Limb (tissue), 2 donors: ENCODE data around the gene RAB11A.
"Not testable (repeated sequence)": the region's sequence is repeated elsewhere in the genome, so short reads cannot be mapped to it uniquely, and the experiment has no call there.

Experiments
- DNase-seq, 2 donors: peaks; one replicate each; pipeline ENCODE4 v3.0.0-alpha.2; 2016; ENCODE audit errors: extremely low spot score in 2 of 2

Gene RAB11A

GRCh38 chr15:65841121-65841930 is 28.0 kb upstream of the RAB11A start:
- no peak for DNase-seq

GRCh38 chr15:65845826-65846519 is 23.3 kb upstream of the RAB11A start:
- no peak for DNase-seq

DNA sequence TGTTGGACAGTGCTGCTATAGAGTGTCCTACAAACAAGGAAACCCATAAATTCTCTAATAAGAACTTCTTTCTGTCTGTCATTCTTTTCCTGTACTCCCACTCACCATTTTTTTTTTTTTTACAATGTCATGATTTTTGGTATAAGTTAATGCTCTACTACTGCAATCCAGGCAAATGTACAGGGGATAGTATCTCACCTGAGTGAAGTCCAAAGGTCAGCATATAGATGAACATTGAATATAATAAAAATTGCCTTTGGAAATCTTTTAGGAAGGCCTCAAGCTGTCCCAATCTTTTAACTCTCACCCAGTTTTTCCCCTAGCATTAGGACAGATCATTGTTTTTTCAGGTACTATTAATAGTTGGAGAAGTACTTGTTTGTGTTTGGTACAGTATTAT is 21.3 kb upstream of the RAB11A start:
- DNase-seq = no peak

DNA sequence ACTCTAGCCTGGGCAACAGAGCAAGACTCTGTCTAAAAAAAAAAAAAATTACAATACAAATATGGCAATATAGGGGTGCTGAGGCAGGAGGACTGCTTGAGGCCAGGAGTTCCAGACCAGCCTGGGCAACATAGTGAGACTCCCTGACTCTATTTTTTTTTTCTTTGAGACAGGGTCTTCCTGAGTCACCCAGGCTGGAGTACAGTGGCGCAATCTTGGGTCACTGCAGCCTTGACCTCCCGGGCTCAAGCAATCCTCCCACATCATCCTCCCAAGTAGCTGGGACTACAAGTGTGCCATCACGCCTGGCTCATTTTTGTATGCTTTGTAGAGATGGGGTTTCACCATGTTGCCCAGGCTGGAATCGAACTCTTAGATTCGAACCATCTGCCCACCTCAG is 17.3 kb upstream of the RAB11A start:
- DNase-seq = no peak

DNA sequence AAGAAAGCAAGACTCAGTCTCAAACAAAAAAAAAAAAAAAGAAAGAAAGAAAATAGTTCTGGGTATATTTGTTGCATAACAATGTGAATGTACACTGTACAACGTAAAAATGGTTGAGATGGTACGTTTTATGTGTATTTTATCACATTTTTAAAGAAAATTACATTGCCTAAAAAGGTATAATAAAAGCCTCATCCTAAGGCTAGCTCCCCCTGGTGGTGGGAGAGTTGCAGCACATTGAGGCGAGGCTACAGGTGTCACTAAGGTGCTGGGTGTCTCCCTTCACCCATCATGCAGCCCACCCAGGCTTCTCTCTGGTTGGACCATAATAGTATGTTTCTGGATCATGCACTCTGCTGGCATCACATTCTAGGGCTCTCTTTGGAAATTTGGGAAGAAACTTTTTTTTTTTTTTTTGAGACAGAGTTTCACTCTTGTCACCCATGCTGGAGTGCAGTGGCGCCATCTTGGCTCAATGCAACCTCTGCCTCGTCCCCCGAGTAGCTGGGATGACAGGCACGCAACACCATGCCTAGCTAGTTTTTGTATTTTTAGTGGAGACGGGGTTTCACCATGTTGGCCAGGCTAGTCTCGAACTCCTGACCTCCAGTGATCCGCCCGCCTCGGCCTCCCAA is 12.4 kb upstream of the RAB11A start:
- DNase-seq = peak in 1 of 2 donors; percentile 42

DNA sequence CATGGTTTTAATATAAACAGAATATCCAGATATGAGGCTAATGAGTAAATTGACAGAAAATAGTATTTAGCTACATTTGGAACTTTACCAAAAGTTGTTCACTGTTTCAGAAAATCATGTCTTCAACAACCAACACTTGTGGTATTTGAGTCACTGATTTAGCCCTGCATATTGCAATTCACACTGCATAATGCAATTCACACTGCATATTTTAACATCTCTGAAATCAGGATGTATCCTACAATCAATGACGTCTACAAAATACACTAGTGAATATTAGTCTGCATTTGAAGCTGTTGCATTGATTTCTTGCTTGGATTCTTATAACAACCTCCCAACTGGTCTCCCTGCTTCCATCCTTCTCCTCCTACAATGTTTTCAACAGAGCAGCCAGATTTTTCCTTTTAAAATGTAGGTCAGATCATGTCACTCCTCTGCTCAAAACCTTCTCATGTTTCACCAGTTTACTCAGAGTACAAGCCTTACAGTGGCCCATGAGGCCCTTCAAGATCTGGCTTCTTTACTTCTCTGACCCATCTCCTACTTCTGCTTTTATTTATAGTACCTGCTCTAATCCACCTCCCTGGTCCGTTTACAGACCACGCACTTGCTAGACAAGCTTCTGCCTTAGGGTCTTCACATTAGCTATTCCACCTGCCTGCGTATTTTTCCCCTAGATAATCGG is 11.4 kb upstream of the RAB11A start:
- no peak for DNase-seq

DNA sequence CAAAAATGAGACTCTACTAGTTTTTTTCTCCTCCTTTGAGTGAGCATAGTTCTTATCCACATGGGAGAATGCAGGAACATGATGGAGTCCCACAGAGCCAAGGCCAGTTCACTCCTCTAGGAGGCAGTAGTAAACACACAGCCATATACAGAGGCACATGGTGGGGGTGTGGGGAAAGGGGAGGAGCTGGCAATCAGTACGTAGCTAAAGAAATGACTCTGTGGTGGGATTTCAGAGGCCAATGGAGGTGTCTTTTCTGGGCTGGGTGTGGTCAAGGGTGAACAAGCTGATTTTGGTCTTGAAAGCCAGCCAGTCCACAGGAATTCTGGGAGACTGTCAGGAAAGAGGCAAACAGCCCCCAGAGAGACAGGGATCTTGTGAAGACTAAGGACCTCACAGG is 6.6 kb upstream of the RAB11A start:
- DNase-seq = no peak

GRCh38 chr15:65863106-65863505 is 6.2 kb upstream of the RAB11A start:
- no peak for DNase-seq

DNA sequence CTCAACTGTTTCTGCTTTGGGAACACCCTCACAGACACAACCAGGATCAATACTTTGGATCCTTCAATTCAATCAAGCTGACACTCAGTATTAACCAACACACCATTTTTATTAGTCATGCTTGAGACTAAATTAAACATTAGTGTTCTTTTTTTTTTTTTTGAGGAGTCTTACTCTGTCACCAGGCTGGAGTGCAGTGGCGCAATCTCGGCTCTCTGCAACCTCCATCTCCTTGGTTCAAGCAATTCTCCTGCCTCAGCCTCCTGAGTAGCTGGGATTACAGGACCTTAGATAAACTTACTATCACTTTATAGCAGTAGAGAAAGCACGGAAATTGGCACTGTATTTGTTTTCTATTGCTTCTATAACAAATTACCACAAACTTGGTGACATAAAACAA is 2.0 kb upstream of the RAB11A start:
- no peak for DNase-seq

DNA sequence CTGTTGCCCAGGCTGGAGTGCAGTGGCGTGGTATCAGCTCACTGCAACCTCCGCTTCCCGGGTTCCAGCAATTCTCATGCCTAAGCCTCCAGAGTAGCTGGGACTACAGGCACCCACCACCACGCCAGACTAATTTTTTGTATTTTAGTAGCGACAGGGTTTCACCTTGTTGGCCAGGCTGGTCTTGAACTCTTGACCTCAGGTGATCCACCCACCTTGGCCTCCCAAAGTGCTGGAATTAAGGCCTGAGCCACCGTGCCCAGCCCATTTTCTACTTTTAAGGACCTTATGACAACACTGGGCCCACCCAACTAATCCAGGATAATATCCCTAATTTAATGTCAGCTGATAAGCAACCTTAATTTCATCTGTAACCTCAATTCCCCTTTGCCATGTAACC is 1.4 kb upstream of the RAB11A start:
- DNase-seq = not testable (repeated sequence)

GRCh38 chr15:65868546-65869125 is 655 bp upstream of the RAB11A start:
- DNase-seq = no peak

- peak; percentile 15 to 66 for DNase-seq
Measured at GRCh38 chr15:65869954-65870871, 922 bp downstream of the RAB11A start.

DNA sequence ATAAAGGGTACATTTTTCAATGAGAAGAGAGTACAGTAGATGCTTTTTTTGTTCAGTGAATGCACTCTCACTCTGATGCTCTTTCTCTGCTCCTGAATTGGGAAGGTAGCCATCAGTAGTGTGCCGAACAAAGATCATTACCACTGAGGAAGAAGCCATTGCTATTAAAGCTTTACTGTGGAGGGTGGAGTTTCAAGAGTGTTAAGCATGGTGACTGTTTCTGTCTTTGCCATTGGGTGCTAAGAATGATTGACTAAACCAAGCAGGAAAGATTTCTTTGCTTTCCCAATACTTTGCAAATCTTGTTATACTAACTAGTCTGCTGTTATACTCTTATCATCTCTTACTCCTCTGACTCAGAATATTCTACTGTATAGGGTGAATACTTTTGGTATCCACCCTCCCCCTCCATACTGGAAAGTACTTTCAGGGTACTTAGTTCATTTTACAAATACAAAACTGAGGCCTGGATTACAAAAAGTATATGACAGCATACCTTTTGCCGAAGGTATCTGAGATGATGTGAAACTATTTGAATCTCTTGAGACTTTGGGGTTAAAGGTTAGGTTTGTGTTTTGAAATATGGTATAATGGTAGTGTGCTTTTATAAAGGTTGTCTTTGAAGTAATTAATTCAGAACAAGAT is 1.7 kb downstream of the RAB11A start:
- no peak for DNase-seq

DNA sequence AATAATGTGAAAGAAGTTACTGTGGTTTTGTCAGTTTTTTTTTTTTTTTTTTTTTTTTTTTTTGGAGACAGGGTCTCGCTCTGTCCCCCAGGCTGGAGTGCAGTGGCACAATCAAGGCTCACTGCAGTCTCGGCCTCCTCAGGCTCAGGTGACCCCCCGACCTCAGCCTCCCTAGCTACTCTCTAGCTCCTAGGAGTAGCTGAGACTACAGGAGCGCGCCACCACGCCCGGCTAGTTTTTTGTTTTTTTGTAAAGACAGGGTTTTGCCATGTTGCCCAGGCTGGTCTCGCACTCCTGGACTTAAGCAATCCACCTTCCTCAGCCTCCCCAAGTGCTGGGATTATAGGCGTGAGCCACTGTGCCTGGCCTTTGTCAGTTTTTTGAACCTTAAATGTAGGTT is 2.6 kb downstream of the RAB11A start:
- DNase-seq = not testable (repeated sequence)

DNA sequence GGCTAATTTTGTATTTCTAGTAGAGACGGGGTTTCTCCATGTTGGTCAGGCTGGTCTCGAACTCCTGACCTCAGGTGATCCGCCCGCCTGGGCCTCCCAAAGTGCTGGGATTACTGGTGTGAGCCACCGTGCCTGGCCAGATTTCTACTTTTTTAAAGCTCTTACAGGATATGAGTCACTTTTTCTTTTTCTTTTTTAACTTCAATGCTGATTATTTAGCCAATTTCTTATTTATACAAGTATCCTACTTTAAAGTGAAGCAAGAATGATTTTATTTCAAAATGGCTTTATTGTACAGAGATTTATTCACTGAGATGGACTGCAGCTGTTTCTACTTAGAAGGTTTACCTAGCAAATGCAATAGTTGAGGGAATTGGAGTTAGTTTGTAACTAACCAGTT is 3.3 kb downstream of the RAB11A start:
- not testable (repeated sequence) for DNase-seq

DNA sequence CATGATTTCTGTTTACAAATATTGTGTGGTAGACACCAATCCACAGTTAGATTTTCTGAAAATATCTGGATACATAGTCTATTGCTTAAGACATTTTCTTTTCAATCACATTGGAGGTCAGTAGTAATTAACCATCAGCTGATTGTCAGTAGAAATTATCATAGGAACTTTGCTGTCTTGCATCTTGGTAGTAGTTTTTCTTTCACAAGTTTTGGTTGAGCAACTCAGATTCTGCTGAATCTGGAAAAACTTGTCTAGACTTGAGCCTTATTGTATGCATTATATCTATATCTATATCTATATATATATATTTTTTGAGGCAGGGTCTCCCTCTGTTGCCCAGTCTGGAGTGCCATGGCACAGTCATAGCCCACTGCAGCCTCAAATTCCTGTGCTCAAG is 4.0 kb downstream of the RAB11A start:
- DNase-seq = no peak

GRCh38 chr15:65875458-65875857 is 6.2 kb downstream of the RAB11A start:
- DNase-seq = no peak

DNA sequence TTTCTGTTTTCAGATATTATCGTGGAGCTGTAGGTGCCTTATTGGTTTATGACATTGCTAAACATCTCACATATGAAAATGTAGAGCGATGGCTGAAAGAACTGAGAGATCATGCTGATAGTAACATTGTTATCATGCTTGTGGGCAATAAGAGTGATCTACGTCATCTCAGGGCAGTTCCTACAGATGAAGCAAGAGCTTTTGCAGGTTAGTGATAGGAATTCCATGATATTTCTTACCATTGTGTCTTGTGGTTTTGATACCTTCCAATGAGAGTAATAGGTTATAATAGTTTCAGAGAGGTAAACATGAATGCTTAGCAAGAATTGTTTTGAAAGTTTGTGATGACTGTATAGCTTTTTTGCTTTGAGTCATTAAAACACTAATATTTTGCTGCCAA is 8.5 kb downstream of the RAB11A start:
- DNase-seq = no peak

DNA sequence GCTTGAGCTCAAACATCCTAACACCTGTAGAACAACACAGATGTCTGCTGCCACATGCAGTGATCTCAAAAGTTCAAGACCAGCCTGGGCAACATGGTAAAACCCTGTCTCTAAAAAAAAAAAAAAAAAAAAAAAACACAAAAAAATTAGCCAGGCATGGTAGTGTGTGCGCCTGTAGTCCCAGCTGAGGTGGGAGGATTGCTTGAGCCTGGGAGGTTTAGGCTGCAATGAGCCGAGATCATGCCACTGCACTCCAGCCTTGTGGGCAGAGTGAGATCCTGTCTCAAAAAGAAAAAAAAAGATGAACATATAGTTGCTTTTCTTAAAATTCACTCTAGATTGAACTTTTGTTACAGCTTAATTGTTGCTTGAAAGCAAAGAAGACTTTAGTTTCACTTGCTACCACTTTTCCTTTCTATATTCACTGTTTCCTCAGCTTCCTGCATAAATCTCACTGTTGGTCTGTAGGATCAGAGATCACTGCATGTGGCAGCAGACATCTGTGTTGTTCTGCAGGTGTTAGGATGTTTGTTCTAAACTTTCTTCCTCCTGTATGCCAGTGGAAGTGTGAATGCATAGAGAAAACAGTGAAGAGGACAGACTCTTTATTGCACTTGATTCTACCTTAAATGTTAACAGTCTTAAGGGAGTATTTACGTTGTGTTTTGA is 12.6 kb downstream of the RAB11A start:
- DNase-seq = no peak
